HTR-8/SVneo (cell line): ENCODE results near the gene LRRN3.
"Not testable (repeated sequence)": the region's sequence is repeated elsewhere in the genome, so short reads cannot be mapped to it uniquely, and the experiment has no call there.

Experiments
- DNase-seq: peaks from one replicate; pipeline ENCODE4 v3.0.0; 2011; ENCODE audit warnings: low spot score, mixed read lengths; ENCODE audit not compliant: insufficient read length
- FAIRE-seq: peaks from 2 replicates; lab custom pipeline; 2011; peaks lifted over from hg19 to GRCh38; lab: Jason Lieb, UNC

LRRN3 gene

DNA sequence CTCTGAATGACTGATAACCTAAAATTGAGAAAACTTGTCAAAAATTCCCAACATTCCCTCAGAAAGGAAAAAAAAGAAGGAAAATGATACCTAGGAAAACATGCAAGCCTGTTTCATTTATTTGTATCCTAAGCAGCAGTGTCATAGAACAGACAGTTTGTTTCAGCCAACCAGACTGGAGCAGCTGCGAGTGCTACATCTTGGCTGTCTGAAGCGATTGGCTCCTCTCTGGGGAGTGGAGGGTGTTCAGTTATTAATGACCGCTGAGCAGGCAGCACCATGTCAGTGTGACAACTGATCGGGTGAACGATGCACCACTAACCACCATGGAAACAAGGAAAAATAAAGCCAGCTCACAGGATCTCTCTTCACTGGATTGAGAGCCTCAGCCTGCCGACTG is at the start of gene LRRN3:
LRRN3 (plus strand) TSS at position 282 of the 400 bp plus-strand sequence. CDS start 31,646 bp downstream, outside the sequence.
- FAIRE-seq (no peak), DNase-seq (no peak)

DNA sequence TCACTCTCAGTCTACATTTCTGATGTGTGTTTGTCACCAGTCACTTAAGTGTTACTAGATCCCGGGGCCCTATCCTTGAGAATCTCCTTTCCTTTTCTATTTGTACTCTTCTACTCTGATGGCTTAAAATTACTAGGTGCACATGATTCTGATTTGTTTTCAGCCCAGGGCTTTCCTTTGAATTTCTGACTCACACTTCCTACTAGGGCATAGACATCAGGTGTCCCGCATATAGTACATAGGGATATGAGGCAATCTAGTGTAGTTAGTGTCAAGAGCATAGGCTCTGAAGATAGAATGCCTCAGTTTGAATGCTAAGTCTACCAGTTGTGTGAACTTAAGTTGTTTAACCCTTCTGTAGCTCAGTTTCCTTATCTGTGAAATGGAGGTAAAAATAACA is 49.4 kb upstream of the LRRN3 start:
- FAIRE-seq = no peak

DNA sequence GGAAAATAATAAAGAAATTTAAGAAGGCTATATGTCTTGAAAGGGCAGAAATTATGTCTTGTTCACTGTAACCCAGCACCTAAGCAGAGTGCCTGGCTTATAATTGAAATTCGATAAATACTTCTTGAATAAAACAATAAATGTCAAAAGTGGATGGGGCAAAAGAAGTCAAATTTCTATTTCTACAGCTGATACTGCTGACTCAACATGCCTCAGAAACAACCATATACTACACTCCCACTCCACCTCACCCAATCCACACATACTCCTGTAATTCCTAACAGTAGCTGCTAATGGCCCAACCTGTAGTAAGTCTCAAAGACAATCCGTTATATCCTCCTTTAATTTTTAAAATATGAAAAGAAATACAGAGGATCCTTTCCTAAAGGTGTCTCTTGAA is 48.1 kb upstream of the LRRN3 start:
- FAIRE-seq (no peak), DNase-seq (no peak)

More for the DNA sequence above, 49.4 kb upstream of the LRRN3 start:
- DNase-seq = no peak

DNA sequence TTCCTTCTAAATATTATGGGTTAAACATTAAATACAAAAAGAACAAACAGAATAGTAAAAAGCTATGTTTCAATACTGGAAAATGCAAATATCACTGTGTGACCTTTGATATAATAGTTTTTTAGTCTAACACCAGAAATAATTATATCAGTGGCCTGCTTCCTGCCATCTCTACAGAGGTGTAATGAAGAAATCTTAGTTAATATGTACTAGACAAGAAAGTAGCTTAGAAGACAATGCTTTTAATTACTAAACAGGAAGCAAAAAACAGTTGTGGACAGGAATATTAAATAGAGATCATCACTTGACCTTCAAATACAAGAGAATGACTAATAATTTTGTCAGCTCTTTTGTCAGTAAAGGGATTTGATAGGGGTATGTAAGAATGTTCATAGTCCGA is 47.4 kb upstream of the LRRN3 start:
- DNase-seq = no peak
- no peak for FAIRE-seq

DNA sequence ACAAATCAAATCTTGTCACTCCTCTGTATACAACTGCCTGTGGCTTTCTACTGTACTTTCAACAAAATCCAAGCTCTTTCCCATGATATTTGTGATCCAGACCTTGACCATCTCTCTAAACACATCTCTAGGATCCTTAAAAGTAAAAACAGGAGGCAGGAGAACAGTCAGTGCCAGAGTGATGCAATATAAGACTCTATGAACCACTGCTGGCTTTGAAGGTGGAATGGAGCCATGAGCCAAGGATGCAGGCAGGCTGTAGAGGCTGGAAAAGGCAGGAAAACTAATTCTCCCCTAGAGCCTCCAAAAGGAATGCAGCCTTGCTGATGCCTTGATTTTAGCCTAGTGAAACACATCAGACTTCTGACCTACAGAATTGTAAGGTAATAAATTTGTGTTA is 45.5 kb upstream of the LRRN3 start:
- no peak for DNase-seq
- no peak for FAIRE-seq

DNA sequence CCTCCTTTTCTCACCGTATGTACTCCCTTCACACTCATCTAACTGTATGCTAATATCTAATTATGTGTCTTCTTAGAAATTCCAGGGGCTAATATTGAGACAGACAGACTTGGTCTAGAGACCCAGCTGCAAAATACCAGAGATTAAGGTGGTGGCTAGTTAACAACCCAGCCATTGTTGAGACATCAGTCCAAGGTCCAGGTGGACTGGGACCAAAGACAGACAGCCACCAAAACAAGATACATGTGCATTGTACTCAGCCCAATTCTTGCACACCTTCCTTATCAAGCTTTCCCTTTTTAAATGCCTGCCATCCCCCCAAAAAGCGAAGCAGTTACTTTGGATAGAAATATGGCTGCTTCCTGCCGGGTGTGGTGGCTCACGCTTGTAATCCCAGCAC is 43.3 kb upstream of the LRRN3 start:
- no peak for DNase-seq
- FAIRE-seq = no peak

DNA sequence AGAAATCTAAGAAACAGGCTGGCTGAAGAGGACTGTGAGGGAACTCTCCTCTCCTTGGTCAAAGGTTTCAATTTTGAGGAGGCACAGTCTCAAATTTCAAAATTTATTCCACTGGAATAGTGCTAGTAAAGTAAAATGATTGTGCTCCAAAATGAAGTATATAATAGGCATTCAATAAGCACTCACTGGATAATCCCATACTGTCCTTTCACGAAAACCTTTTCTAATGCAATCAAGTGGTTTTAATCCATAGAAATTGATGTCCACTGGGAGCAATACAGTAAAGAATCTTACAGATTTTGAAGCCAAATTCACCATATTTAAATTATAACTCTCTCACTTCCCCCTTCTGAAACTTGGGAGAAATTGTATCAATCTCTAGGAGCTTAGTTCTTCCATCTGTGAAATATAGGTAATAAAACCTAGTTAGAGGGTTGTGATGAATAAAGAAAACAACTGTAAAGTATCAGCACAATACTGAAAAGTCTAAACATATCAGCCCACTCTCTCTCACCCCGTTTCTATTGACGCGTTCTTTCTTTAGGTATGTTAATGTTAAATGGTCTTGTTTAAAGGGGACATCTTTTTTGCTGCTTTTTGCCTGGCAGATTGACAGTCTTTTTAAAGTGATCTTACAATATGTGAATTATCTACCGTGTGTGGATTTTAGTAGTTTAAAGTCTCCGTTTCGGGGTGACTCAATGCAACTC is 40.8 kb upstream of the LRRN3 start:
- FAIRE-seq (no peak), DNase-seq (no peak)

DNA sequence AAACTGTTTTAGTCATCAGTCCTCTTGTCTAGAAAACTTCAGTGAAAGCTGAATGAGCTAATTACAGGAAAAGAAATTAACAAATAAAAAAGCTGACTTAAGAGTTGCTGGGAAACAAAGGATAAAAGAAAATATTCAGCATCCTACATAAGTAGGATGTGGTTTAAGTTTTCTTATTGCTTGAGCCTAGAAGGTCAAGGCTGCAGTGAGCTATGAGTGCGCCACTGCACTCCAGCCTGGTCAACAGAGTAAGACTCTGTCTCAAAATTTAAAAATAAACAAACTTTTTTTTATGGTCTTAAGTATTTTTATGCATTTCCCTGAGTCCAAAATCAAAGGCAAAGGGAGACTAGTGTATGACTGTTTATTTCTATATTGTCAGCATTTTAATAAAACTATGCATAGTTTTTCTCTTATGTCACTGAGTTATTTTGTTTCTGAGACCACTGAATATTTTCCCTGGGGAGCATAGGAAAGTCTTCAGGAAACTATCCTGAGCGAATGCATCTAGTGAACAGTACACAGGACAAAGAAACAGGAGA is 40.0 kb upstream of the LRRN3 start:
- DNase-seq (no peak), FAIRE-seq (no peak)

DNA sequence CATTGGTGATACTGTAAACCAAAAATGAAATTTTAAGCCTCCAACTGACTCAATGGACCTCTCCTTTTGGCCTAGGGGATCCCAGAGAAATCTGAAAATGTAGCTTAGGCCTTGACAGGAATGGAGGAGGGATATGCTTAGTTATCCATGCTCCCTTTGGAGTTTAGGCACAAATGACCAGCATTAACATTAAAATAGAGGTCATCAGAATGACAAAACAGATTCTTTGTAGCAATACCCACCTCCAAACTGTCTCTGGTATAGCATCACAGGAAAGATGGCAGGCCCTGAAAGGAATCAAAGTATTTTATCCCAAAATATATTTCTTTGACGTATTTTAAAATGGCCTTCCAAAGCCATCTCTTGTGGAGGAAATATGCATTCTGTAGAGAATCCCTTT is 39.1 kb upstream of the LRRN3 start:
- DNase-seq (no peak), FAIRE-seq (no peak)

DNA sequence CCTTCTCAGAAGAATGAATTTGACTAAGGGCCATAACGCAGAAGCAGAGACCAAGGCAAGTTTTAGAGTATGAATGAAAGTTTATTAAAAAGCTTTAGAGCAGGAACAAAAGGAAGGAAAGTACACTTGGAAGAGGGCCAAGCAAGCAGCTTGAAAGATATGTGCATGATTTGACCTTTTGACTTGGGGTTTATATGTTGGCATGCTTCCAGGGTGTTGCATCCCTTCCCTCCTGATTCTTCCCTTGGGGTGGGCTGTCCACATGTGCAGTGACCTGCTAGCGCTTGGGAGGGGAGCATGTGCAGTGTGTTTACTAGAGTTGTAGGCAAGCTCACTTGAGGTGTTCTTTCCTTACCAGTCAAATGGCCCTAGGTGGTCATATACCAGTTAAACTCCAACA is 37.9 kb upstream of the LRRN3 start:
- no peak for DNase-seq
- no peak for FAIRE-seq

DNA sequence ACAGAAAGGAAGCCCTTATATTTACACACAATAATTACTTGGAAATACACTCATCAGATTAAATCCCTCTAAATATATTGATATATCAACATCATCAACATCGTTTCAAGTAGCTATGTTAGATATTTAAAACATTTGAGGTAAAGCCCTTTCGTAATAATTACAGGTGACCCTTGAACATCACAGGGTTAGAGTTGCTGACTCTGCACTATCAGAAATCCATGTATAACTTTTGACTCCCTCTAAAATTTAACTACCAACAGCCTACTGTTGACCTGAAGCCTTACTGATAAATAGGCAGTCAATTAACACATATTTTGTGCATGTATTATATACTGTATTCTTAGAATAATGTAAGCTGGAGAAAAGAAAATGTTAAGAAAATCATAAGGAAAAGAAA is 34.6 kb upstream of the LRRN3 start:
- DNase-seq (no peak), FAIRE-seq (no peak)

DNA sequence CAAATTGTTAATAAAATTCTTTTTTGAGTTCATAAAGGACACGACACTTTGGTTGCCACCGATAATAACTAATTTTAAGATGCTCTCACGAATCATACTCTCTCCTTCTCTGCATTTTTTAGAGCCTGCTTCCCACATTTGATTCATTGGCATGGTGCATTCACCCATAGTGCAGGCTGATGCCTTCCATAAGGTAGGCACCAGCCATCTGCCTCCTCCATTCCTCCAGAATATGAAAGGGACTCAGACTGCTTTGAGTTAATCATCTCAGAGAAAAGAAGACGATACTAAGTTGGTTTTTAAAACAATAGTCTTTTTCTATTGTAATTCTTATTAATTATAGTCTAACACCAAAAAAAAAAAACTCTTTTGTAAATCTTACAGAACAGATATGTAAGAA is 33.9 kb upstream of the LRRN3 start:
- FAIRE-seq (no peak), DNase-seq (no peak)

DNA sequence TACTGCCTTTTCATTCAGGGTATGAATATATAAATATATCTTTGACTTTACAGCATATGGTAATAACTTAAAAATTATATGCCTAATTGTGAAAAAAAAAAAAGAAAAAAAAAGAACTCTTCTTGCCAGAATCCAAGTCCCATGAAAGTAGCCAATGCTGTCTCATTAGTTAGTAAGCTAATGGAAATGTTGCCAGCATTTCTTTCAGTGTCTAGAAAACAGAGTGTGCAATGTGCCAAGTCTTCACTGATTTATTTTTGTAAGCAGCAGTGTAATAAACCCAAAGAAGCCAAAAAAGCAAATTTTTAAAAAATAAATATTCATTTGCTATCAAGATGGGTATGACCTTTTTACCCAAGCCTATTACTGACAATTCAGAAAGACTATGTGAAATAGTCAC is 31.1 kb upstream of the LRRN3 start:
- no peak for FAIRE-seq
- no peak for DNase-seq

DNA sequence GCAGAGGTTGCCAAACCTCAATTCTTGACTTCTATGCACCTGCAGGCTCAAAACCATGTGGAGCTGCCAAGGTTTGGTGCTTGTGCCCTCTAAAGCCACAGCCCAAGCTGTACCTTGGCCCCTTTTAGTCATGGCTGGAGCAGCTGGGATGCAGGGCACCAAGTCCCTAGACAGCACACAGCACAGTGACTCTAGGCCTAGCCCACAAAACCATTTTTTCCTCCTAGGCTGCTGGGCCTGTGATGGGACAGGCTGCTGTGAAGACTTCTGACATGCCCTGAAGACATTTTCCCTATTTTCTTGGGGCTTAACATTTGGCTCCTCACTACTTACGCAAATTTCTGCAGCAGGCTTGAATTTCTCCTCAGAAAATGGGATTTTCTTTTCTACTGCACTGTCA is 27.8 kb upstream of the LRRN3 start:
- DNase-seq = no peak
- FAIRE-seq = no peak

DNA sequence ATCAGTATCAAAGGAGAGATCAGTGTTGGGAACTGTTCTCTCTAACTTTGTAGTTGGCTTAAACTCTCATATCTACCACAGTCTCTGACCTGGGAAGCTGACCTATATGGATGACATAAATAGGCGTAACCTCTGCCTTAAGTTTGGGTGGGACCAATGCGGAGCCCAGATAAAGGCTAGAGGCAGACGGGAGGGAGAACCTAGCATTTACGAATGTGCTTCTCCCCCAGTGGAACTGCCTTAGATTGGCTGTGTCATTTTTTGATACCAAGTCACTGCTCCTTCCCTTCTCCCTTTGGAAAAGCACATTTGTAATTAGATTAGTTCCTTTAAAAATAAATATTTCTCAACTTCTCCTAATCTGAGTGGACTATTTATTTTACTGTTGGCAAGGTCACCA is 23.7 kb upstream of the LRRN3 start:
- FAIRE-seq (no peak), DNase-seq (no peak)

DNA sequence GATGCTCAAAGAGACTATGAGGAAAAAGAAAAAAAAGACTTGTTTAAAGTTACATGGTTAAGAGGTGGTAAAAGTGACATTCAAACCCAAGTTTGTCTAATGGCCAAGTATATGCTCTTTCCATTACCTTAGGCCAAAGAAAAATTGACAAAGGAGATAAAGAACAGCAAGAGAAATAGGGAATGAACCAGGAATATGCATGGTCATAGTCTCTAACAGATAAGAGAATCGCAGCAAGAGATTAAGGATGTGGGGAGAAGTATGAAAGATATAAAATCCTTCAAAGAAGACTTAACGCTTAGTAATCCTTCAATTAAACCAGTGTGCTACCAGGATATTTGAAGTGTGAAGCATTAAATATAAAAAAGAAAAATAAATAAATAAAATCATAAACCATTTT is 23.2 kb upstream of the LRRN3 start:
- DNase-seq = no peak
- FAIRE-seq = no peak

DNA sequence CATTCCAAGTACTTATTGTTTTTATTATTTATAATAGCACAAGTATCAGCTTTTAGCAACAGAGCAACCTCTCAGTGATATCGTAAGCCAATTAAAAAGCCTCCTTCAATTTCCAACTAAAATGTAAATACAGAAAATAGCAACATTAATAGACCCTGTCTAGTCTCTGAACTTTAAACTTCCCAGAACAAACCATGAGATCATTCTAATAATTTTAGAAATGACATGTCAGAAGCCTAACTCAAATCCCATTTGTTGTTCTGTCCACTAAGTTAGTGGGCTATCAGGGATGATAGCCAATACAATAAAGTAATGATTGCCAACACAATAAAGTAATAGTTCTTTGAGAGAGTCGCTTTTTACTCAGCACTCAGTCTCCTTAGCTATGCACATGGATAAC is 22.3 kb upstream of the LRRN3 start:
- FAIRE-seq (no peak), DNase-seq (no peak)

DNA sequence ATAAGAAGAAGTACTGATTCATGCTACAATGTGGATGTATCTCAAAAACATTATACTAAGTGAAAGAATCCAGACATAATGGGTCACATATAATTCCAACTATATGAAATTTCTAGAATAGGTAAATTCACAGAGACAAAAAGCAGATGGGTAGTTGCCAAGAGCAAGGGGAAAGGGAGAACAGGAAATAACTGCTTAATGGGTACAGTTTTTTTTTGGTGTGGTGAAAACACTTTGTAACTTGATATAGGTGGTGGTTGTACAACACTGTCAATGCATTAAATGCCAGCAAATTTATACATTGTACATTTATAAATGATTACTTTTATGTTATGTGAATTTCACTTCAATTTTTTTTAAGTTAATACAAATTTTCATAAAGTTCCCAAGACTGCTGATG is 19.4 kb upstream of the LRRN3 start:
- FAIRE-seq (no peak), DNase-seq (no peak)

DNA sequence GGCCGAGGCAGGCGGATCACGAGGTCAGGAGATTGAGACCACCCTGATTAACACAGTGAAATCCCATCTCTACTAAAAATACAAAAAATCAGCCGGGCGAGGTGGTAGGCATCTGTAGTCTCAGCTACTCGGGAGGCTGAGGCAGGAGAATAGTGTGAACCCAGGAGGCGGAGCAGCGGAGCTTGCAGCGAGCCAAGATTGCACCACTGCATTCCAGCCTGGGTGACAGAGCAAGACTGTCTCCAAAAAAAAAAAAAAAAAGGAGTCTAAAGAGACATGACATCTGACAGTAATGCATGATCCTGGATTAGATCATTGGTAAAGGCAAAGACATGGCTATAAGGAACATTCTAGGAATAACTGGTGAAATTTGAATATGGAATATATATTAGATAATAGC is 18.3 kb upstream of the LRRN3 start:
- FAIRE-seq, DNase-seq: not testable (repeated sequence)

DNA sequence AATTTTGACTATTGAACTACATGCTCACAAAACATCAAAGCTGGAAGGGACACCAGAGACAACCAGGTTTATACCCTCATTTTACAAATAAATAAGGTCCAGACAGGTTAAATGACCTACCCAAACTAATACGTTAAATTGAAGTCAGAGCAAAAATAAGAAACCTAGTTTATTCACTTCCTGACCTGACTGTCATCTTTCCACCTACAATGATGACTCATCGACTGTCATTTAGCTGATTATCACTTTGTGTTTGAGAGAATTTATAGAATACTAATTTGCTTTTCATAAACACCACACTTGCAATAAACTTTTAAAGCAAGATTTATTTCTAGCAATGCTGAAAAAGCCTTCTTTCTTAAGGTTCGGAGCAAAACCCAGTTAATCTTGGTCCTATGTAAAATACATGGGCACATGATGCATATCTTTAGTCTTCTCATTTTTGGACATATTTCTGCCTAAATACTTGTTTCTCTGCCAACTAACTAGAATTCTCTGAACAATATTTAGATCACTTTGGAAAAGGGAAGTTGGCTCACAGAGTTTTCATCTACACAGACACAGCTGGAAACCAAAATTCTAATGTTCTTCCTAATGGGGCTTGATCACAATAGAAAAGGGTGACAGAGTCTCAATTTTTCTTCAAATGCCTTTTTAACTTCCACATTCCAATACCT is 16.7 kb upstream of the LRRN3 start:
- FAIRE-seq (no peak), DNase-seq (no peak)

DNA sequence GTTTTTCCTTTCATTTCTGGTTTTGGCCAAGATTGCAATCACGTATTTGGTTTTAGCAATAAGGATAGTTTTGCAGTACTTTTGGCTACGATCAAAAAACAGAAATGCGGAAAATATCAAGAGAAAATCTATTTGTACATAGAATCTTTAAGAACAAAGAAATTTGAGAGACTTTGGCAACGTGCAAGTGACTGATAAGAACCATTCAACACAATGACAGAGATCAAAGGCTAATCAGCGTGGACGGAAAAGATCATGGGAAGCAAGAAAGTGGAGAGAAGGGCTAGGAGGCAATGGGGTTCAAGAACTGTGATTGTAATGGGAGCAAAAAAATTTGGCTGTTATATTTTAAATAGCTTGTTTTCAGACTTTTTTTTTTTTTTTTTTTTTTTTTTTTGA is 16.2 kb upstream of the LRRN3 start:
- FAIRE-seq (no peak), DNase-seq (no peak)

DNA sequence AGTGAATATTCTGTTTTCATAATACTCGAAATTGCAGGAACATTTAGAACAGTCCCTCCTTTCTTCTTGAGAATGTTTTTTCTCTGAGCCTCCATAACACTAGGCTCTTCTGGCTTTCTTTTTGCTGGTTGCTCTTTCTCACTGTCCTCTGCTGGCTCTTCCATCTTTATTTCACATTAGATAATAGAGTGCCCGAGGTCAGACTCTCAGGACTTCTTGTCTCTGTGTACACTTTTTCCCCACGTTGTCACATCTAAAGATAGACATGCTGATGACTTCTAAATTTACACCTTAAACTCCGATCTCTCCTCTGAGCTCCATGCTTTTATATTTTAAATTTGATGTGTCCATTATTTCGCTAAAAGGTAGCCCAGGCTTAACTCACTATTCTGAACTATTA is 15.4 kb upstream of the LRRN3 start:
- DNase-seq (no peak), FAIRE-seq (no peak)
